NB4 (cell line): ENCODE measurements around the gene CDH4.

Experiments used
- DNase-seq: peaks from one replicate; pipeline ENCODE4 v3.0.0; 2010; ENCODE audit warnings: low read depth
- H3K4me3 ChIP-seq: one replicate; pipeline ENCODE4 v1.5.1; 2011; ENCODE audit warnings: mild to moderate bottlenecking, low read depth, low read length, moderate library complexity
- MAX ChIP-seq: IDR thresholded peaks from 2 replicates; pipeline ENCODE4 v1.6.1; 2011; ENCODE audit warnings: low read depth, low read length
- MYC ChIP-seq: IDR thresholded peaks from 2 replicates; pipeline ENCODE4 v1.6.1; 2011; ENCODE audit warnings: low read depth, low read length
- POLR2A ChIP-seq: IDR thresholded peaks from 2 replicates; pipeline ENCODE4 v1.6.1; 2011; ENCODE audit warnings: mild to moderate bottlenecking; ENCODE audit not compliant: insufficient read length; ENCODE audit errors: extremely low read depth
- TF ChIP-seq, protein P1 (sequence below): IDR thresholded peaks from one replicate; pipeline ENCODE4 v1.5.1; 2012; ENCODE audit warnings: low read depth, low read length

The CDH4 gene

GRCh38 chr20:61522498-61523090 lies 270.5 kb downstream of the CDH4 start:
- no peak for DNase-seq
- TF ChIP-seq, protein P1, sequence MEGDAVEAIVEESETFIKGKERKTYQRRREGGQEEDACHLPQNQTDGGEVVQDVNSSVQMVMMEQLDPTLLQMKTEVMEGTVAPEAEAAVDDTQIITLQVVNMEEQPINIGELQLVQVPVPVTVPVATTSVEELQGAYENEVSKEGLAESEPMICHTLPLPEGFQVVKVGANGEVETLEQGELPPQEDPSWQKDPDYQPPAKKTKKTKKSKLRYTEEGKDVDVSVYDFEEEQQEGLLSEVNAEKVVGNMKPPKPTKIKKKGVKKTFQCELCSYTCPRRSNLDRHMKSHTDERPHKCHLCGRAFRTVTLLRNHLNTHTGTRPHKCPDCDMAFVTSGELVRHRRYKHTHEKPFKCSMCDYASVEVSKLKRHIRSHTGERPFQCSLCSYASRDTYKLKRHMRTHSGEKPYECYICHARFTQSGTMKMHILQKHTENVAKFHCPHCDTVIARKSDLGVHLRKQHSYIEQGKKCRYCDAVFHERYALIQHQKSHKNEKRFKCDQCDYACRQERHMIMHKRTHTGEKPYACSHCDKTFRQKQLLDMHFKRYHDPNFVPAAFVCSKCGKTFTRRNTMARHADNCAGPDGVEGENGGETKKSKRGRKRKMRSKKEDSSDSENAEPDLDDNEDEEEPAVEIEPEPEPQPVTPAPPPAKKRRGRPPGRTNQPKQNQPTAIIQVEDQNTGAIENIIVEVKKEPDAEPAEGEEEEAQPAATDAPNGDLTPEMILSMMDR: no peak
- TF ChIP-seq POLR2A (no peak), MAX (no peak), MYC (no peak)
- no peak overlapping the region for H3K4me3 ChIP-seq

DNA sequence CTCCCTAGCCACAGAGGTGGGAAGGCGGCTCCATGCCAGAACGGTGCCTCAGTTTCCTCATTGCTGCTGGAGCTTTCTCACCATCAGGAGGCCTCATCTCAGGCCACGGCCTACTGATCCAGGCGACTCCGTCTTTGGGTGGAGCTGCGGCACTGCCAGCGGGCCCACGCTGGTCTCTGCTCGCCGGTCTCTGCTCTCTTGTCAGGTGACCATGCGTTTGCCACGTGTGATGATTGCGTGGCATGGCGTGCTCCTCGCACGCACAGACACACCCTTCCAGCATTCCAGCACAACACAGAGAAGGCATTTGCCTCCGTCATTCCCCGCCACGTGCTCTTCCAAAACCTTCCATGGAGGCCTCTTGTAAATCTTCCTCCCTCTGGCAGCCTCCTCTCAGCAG lies 271.1 kb downstream of the CDH4 start:
- no peak for DNase-seq
- TF ChIP-seq MAX (no peak), POLR2A (no peak), MYC (no peak)
- TF ChIP-seq, protein P1: no peak
- H3K4me3 ChIP-seq: no peak overlapping the region

- TF ChIP-seq, protein P1: no peak
- TF ChIP-seq POLR2A (no peak), MAX (no peak), MYC (no peak)
- no peak overlapping the region for H3K4me3 ChIP-seq
- DNase-seq: no peak
Measured at GRCh38 chr20:61524951-61525666, 273.0 kb downstream of the CDH4 start.

- no peak for TF ChIP-seq POLR2A
- TF ChIP-seq MAX: no peak
- TF ChIP-seq MYC: no peak
- TF ChIP-seq, protein P1: no peak
- no peak for DNase-seq
- H3K4me3 ChIP-seq: no peak overlapping the region
Measured at GRCh38 chr20:61525781-61526431, 273.8 kb downstream of the CDH4 start.

GRCh38 chr20:61526907-61527306 lies 274.8 kb downstream of the CDH4 start:
- no peak overlapping the region for H3K4me3 ChIP-seq
- TF ChIP-seq, protein P1: no peak
- TF ChIP-seq POLR2A (no peak), MYC (no peak), MAX (no peak)
- DNase-seq: no peak
